GM12873 (cell line): ENCODE measurements around the gene FOXS1.

Experiments
- TF ChIP-seq, protein P1 (sequence below): IDR thresholded peaks from 2 replicates; pipeline ENCODE4 v1.5.1; 2012; ENCODE audit warnings: low read depth, mild to moderate bottlenecking, moderate library complexity, low read length, control low read depth; ENCODE audit not compliant: insufficient read depth; ENCODE audit errors: missing control alignments

Gene FOXS1

DNA sequence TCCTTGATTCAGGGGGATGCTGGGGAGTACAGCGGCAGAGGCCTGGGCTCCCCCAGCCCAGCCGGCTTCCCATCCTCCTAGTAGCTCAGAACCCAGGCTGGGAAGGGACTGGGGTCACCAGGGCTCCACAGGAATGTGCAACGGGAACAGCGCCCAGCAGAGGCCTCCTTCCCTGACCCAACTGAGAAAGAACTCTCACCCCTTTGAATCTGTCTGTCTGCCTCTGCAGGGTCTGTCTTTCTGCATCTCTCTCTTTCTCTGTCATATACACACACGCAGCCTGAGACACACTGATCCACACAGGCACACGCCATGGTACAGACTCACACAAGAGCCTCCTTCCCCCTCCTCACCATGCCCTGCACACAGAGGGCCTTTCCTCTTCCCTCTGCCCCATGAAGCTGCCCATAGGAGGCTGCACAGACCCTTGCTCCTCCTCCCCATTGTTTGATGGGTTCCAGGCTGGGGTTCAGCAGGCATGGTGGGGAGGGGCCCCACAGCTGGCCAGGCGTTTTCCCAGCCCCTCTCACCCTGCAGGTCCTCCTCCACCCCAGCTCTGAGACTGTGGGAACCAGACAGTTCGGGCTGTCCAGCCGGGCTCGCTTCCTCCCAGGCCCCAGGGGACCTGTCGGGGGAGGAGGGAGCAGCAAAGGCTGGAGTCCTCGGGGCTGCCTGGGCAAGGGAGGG is 2.8 kb downstream of the FOXS1 start:
- TF ChIP-seq, protein P1, sequence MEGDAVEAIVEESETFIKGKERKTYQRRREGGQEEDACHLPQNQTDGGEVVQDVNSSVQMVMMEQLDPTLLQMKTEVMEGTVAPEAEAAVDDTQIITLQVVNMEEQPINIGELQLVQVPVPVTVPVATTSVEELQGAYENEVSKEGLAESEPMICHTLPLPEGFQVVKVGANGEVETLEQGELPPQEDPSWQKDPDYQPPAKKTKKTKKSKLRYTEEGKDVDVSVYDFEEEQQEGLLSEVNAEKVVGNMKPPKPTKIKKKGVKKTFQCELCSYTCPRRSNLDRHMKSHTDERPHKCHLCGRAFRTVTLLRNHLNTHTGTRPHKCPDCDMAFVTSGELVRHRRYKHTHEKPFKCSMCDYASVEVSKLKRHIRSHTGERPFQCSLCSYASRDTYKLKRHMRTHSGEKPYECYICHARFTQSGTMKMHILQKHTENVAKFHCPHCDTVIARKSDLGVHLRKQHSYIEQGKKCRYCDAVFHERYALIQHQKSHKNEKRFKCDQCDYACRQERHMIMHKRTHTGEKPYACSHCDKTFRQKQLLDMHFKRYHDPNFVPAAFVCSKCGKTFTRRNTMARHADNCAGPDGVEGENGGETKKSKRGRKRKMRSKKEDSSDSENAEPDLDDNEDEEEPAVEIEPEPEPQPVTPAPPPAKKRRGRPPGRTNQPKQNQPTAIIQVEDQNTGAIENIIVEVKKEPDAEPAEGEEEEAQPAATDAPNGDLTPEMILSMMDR = no peak

DNA sequence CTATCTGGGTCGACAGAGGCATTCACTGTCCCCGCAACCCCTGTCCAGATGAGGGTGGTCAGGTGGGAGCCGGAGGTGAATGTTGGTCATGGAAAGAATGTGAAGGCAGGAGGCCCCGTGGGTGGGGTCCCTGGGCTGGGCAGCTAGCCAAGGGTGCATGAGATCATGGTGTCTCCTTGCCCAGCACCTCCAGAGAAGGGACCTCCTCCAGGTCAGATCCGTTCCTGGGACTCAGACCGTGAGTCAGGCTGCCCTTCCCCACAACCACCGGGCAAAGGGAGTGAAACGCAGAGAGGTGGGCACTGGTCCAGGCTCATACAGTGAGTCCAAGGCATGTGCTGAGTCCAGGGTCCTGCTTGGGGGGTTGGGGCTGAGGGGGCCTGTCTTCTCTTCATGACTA is 3.5 kb downstream of the FOXS1 start:
- TF ChIP-seq, protein P1 = no peak

DNA sequence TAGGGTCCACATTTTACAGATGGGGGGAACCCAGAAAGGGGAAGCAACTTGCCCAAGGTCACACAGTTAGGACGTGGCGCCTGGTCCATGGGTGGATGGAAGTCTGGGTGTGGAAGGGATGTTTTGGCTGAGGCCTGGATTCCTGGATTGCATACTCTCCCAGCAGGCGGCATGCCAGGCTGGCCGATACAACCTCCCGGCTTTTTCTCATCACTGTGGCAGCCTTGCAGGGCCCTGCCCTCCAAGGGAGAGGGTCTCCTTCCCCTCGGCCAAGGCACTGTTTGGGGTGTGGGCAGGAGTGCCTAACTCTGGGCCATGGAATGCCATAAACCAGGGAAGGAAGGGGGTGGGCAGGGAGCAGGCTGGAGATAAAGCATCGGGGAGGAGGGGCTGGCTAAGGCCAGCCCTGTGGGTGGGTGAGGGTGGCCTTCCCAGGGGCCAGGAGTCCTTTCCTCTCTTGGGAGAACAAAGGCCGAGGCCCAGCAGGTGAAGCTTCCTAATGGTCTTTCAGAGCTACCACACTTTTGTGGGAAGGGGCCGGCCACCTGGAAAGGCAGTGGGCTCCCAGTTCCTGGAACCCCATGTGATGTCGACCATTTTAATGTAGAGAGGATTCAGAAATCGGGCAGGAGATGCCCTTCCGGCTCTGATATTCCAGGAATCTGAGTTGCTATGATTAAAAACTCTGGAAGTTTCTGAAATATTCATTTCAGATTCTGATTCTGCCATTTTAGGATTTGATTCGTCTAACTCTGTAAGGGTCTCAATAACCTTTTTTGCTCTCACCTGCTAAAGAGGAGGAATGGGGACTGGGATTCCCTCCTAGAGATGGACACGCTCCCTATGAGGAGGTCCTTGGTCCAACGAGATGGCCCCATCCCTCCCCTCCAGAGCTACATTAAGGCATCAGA is 4.2 kb downstream of the FOXS1 start:
- TF ChIP-seq, protein P1 = no peak

DNA sequence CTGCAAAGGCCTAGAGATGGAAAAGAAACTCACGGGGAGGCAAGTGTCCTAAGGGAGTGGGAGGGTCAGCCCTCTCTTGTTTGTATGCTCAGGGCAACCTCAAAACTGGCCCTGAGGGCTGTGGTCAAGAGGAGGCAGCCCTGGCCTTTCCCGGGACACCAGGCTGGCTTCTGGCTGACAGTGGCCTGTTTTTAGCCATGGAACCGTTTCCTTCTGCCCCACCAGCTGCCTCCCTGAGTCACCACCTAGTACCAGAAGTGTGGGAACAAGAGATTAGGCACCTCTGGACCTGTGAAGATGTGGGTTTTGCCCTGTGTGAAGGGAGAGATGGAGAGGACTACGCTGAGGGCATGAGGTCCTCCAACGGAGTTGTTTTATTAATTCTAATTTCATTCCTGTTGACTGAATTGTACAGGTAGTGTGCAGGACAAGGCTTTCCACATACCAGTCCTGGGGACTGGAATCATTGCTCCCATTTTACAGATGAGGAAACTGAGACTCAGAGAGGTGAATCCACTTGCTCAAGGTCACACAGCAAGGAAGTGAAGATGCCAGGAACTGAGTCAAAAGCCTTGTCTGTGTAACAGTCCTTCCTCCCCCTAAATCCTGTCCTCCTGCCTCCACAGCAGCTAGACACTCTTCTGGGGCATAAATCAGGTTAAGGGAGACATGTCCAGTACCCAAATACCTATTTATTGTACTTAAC is 5.5 kb downstream of the FOXS1 start:
- TF ChIP-seq, protein P1 = no peak

DNA sequence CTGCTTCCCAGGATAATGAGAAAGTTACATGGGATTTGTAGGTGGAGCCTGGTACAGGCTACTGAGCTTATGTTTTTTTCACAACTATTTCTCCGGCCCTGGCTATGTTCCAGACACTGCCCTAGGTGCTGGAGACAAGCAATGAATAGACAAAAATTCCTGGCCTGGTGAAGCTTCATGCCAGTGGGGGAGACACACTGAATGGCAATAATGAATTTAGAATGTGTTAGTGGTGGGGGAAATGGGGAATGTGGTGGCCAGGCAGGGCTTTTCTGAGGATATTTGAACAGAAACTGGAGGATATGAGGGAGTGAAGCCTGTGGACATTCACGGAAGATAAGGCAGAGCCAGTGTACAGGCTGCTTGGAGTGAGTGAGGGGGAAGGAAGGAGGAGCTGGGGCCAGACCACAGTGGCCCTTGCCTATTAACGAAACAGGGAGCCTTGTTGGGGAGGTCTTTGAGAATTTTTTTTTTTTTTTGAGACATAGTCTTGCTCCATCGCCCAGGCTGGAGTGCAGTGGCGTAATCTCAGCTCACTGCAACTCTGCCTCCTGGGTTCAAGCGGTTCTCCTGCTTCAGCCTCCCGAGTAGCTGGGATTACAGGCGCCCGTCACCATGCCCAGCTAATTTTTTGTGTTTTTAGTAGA is 6.6 kb downstream of the FOXS1 start:
- TF ChIP-seq, protein P1 = no peak

DNA sequence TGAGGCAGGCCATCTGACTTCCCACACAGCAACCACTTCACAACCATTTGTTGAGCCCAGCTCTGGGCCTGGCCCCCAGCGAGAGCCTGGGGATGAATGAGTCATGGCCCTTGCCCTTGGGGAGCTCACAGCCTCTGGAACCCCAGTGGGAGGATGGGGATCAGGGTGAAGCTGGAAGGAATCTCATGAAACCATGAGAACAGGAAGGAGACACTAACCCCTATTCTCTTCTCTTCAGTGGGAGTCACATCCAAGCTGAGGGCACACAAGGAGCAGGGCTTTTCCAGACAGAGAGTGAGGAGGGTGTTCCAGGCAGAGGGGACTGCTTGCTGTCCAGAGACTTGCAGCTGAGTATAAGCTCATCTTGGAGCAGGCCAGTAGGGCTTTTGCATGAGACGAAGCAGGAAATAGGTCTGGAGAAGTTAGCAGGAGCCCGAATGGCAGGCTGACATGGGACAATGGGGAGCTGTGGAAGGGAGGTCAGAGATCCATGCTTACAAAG is 7.5 kb downstream of the FOXS1 start:
- TF ChIP-seq, protein P1 = no peak
